ENCODE results near the gene RRP8. TPM values are rescaled to one million over a fixed set of nuclear protein-coding genes. Genes with fewer than 3 reads are reported as not detected.

RRP8 gene
- total and polyA plus RNA-seq, 9 of the 15 experiments (the other 6 are each of a cell fraction or from before 2014, with no cell fraction given) = 5.7 to 47.3 (median 32.6) TPM

DNA sequence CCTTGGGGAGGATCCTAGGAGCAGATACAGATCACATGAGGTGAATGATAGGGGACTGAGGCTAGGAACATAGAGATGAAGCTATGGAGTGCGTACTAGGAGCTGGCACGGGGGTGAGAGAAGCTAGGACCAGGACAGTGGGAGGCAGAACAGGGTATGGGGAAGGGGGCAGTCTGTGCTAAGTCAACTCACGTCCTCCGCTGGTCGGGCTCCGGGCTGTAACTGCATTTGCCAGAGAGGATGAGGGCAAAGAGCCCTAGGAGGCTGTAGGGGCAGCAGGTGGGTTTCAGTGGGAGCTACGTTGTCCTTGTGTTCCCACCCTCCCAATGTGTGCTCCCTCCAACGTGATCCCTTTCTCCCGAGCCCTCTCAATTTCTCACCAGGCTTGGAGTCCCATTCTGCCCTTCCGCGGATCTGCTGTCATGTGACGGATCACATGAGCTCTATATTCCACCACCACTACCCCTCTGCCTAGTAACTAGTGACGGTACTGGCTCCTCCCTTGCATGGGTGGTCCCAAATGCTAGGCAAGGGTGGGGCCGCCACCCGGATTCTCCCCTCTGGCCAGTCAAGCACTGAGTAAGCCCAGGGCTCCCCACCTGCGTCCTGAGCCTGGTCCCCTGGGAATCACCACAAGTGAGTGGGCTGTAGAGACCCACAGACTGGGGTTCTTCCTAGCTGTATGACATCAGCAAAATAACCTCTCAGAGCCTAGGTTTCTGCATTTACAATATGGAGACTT lies 15.8 kb upstream of the RRP8 start, which contains the start of gene TPP1 (continued):
- TF ChIP-seq GATA2 (CRISPR knock-in tag; IDR thresholded peaks at IDR 0.05) (no peak), STAT5B (CRISPR knock-in tag; IDR thresholded peaks at IDR 0.05) (no peak), CBFA2T2 (conservative IDR thresholded peaks at IDR 0.05) (peak; percentile 95), RBM15 (IDR thresholded peaks at IDR 0.05; ENCODE audit: insufficient read depth, low read length) (no peak), CHD2 (IDR thresholded peaks at IDR 0.05; ENCODE audit: low read depth, low read length) (no peak; the same call in 1 of the 2 replicates), ZSCAN32 (CRISPR knock-in tag; IDR thresholded peaks at IDR 0.05) (no peak), MEIS2 (IDR thresholded peaks at IDR 0.05; ENCODE audit: partially characterized antibody) (no peak), RFX7 (CRISPR knock-in tag; IDR thresholded peaks at IDR 0.05) (no peak), POLR2AphosphoS5 (IDR thresholded peaks at IDR 0.05; ENCODE audit: control insufficient read depth, insufficient read depth, low read depth, low read length) (peak; percentile 32; the same call in 1 of the 2 replicates), RAD21 (CRISPR knock-in tag; conservative IDR thresholded peaks at IDR 0.05 in 1 of 2, IDR thresholded peaks at IDR 0.05 in 1 of 2) (0 out of 4 replicates have a peak, but pooled peaks of 1 of the 2 experiments have one; percentile 3), DIDO1 (tag; IDR thresholded peaks at IDR 0.05; ENCODE audit: low read depth) (no peak), ZNF121 (CRISPR knock-in tag; conservative IDR thresholded peaks at IDR 0.05) (no peak), ZNF174 (CRISPR knock-in tag; IDR thresholded peaks at IDR 0.05) (no peak), WHSC1 (IDR thresholded peaks at IDR 0.05; ENCODE audit: low read length) (no peak), CCNT2 (IDR thresholded peaks at IDR 0.05; ENCODE audit: borderline replicate concordance, extremely low read depth, insufficient read length, low read depth, low read length) (no peak), ELF2 (CRISPR knock-in tag; IDR thresholded peaks at IDR 0.05) (peak; percentile 71; the same call in 1 of the 2 replicates), NELFE (IDR thresholded peaks at IDR 0.05; ENCODE audit: insufficient read depth, insufficient read length) (no peak), TAF7 (tag; IDR thresholded peaks at IDR 0.05) (no peak), CSDE1 (IDR thresholded peaks at IDR 0.05) (no peak)
- TF ChIP-seq, protein P1, sequence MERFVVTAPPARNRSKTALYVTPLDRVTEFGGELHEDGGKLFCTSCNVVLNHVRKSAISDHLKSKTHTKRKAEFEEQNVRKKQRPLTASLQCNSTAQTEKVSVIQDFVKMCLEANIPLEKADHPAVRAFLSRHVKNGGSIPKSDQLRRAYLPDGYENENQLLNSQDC (CRISPR knock-in tag; IDR thresholded peaks at IDR 0.05) = no peak
- TF ChIP-seq, protein P2, sequence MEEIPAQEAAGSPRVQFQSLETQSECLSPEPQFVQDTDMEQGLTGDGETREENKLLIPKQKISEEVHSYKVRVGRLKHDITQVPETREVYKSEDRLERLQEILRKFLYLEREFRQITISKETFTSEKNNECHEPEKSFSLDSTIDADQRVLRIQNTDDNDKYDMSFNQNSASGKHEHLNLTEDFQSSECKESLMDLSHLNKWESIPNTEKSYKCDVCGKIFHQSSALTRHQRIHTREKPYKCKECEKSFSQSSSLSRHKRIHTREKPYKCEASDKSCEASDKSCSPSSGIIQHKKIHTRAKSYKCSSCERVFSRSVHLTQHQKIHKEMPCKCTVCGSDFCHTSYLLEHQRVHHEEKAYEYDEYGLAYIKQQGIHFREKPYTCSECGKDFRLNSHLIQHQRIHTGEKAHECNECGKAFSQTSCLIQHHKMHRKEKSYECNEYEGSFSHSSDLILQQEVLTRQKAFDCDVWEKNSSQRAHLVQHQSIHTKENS (CRISPR knock-in tag; IDR thresholded peaks at IDR 0.05) = no peak
- TF ChIP-seq, protein P3, sequence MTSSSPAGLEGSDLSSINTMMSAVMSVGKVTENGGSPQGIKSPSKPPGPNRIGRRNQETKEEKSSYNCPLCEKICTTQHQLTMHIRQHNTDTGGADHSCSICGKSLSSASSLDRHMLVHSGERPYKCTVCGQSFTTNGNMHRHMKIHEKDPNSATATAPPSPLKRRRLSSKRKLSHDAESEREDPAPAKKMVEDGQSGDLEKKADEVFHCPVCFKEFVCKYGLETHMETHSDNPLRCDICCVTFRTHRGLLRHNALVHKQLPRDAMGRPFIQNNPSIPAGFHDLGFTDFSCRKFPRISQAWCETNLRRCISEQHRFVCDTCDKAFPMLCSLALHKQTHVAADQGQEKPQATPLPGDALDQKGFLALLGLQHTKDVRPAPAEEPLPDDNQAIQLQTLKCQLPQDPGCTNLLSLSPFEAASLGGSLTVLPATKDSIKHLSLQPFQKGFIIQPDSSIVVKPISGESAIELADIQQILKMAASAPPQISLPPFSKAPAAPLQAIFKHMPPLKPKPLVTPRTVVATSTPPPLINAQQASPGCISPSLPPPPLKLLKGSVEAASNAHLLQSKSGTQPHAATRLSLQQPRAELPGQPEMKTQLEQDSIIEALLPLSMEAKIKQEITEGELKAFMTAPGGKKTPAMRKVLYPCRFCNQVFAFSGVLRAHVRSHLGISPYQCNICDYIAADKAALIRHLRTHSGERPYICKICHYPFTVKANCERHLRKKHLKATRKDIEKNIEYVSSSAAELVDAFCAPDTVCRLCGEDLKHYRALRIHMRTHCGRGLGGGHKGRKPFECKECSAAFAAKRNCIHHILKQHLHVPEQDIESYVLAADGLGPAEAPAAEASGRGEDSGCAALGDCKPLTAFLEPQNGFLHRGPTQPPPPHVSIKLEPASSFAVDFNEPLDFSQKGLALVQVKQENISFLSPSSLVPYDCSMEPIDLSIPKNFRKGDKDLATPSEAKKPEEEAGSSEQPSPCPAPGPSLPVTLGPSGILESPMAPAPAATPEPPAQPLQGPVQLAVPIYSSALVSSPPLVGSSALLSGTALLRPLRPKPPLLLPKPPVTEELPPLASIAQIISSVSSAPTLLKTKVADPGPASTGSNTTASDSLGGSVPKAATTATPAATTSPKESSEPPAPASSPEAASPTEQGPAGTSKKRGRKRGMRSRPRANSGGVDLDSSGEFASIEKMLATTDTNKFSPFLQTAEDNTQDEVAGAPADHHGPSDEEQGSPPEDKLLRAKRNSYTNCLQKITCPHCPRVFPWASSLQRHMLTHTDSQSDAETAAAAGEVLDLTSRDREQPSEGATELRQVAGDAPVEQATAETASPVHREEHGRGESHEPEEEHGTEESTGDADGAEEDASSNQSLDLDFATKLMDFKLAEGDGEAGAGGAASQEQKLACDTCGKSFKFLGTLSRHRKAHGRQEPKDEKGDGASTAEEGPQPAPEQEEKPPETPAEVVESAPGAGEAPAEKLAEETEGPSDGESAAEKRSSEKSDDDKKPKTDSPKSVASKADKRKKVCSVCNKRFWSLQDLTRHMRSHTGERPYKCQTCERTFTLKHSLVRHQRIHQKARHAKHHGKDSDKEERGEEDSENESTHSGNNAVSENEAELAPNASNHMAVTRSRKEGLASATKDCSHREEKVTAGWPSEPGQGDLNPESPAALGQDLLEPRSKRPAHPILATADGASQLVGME (CRISPR knock-in tag; IDR thresholded peaks at IDR 0.05) = no peak

Measured in K562 (cell line).